GM03348 (cell line): ENCODE data around the gene SLC6A18.
"Not testable (repeated sequence)": the region's sequence is repeated elsewhere in the genome, so short reads cannot be mapped to it uniquely, and the experiment has no call there.

Source experiments
- DNase-seq: peaks from one replicate; pipeline ENCODE4 v3.0.0; 2012; ENCODE audit warnings: low spot score

SLC6A18 gene

DNA sequence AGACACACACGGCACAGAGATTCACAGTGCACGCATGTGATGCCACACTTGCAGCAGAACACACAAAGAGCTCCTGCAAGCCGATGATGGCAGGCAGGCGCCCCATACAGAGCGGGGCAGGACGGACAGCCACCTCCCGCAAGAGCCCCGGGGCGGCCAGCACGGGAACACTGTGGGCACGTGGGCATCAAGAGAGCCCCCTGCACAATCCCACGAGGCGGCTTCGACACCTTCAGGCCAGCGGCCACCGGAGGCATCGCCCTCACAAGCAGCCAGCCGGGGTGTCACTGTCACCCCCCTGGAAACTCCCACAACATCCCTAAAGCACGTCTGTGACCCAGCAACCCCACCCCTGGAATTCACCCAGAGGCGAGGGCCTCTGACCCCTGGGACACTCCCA lies 51.7 kb downstream of the SLC6A18 start:
- no peak for DNase-seq

DNA sequence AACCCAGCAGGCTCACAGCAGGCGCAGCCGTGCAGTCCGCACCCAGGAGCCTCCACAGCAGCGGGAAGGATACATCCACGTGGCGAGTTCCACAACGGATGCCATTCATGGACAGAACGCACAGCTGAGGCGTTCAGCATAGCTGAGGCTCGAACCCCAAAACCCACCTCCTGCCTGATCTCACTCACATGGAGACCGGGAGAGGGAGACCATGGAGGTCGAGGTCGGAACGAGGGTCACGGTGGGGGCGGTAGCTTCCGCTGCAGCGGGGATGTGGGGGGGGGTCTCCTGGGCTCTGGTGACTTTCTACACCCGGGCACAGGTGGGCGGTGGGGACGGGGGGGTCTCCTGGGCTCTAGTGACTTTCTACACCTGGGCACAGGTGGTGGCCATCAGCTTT lies 52.1 kb downstream of the SLC6A18 start:
- no peak for DNase-seq

DNA sequence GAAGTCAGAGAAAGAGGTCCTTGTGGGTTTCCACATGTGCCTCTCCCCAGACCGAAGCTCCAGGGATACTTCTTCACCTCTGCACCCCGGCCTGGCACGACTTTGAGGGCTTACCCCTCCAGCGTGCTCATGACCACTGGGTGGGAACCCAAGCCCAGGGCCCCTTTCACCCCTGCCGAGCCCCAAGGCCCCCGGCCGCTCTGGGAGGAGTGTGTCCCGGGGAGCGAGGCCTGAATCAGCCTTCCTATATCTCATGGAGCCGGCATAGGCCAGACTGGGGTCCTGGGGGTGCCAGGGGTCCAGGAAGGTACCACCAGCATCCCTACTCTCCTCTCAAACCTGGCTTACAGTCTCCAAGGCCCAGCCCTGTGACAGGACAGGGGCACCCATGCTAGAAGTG lies 52.6 kb downstream of the SLC6A18 start:
- no peak for DNase-seq

DNA sequence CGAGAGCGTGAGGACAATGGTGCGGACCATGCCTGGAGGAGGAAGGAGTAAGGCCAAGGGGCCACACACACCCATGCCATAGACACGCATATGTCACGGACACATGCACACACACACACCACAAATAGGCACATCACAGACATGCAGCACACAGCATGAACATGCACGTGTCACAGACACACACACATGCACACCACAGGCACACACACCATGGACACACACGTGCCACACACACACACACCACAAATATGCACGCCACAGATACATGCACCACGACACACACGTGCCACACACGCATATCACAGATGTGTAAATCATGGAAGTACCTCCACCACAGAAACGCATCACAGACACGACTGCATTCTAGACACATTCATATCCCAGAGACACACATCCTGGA lies 53.0 kb downstream of the SLC6A18 start:
- no peak for DNase-seq

DNA sequence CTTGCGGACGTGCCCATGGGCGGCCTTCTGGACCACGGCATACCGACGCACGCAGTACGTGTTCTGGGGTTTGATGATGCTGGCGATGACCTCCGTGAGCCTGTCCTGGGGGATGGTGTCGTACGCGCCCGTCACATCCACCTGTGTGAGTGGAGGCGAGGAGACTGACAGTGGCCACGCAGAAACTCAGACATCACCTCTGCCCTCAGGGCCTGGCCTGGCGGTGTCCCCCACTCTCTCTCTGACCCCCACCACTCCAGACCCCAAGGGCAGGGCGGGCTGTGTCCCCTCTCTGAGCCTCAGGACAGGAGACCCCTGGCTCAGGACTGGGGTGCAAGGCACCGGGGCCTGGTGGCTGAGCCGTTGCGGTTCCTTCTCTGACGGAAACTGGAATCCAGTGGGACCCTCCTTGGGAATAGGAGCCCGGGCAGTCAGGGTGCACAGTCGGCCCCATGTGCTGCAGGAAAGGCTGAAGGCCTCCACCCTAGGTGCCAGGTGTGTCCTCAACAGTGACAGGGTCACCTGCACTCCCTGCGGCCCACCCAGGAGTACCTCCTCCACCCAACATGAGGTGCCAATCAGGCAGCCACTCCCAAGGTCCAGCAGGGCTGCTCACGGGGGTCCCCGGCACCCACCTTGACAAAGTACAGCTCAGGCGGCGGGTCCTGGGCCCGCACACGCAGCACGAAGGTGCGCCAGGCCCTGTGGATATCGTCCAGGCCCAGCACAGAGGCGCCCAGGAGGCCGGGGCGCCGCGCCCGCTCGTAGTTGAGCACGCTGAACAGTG lies 53.7 kb downstream of the SLC6A18 start:
- no peak for DNase-seq

DNA sequence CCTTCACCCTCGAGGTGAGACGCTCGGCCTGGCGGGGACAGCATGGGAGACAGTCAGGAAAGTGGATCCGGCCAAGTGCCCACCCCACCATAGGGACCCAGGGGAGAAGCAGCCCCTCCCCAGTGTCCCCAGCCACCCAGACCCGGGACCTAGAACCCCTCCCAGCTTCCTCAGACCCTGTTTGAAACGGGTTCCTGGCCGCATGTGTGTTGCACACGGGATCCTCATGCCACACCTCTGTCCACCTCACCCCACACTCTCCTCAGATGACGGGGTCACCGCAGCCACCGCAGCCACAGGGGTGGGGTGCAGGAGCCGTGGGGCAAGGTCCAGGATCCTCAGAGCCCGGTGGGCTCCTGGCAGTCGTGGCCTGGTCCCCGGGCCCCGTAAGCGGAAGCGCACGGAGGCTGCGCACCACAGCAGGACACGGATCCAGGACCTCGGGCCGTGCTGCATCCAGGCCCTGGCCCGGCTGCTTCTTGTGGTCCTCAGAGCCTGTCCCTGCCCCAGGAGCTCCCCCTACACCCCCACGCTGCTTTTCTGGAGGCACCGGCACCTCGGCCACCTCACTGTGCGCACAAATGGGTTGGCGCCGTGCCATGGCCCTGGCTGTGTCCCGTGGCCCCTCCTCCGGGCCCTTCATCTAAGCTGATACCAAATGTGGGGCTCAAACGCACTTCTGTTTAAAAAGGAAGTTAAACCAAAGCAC lies 54.4 kb downstream of the SLC6A18 start:
- no peak for DNase-seq

DNA sequence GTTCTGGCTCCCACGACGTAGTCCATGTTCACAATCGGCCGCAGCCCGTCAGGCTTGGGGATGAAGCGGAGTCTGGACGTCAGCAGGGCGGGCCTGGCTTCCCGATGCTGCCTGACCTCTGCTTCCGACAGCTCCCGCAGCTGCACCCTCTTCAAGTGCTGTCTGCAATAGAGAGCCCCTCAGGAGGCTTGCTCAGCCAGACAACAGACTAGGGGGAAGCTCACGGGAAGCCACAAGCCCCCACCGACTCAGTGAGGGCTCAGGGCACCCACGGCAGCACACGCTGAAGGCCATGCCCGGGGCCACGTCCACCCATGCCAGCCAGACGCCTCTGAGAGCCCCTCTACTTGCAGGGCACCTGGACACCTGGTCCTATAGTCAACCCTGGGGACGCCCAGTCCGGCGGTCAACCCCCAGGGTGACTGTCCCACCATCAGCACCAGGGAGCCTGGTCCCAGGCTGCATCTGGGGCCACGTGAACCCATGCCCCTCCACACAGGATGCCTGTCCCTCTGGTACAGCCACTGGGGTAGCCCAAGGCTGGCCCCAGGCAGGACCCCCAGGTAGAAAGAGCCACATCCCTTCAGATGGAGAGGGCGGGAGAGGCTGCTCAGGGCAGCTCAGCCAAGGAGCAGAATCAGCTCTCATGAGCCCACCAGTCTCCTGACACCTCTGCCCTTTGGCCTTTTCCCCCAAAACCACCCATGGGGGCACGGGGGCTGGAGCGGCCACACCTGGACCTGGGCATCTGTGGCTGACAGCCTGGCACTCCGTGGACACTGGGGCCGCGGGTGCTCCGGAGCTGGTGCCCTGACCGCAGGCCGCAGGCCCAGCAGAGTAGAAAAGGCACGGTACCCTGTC lies 55.2 kb downstream of the SLC6A18 start:
- DNase-seq: no peak

DNA sequence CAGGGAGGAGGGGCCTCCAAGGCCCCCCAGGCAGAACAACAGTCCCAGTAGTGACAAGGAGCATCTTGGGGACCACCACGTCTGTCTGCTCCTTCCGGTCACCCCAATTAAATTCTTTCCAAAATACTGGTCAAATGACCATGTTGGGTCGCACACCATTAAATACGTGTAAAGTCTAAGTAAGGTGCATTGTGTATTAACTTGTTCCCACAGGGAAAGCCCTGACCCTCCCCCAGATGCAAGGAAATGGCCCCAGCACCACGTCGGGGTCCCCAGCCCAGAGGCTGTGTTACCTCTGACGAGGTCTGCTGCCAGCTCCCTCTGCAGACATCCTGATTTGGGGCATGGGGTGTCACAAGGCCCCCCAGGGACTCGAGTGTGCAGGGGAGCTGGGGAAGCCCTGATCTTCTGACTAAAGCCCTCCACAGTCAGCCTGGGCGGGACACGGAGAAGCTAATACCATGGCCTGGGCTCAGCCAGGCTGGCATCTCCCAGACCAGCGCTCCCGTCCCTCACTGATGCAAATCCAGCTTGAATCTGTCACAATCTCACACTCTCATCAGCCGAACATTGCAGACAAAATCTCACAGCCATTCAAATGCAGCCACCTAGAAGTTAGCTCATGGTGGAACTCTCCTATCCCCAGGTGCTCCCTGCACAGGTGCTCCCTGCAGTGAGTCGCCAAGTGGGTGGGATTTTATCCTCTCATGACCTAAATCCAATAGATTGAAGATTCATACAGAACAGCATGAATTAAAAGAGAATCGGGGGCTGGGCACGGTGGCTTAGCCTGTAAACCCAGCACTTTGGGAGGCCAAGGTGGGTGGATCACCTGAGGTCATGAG lies 56.1 kb downstream of the SLC6A18 start:
- no peak for DNase-seq

DNA sequence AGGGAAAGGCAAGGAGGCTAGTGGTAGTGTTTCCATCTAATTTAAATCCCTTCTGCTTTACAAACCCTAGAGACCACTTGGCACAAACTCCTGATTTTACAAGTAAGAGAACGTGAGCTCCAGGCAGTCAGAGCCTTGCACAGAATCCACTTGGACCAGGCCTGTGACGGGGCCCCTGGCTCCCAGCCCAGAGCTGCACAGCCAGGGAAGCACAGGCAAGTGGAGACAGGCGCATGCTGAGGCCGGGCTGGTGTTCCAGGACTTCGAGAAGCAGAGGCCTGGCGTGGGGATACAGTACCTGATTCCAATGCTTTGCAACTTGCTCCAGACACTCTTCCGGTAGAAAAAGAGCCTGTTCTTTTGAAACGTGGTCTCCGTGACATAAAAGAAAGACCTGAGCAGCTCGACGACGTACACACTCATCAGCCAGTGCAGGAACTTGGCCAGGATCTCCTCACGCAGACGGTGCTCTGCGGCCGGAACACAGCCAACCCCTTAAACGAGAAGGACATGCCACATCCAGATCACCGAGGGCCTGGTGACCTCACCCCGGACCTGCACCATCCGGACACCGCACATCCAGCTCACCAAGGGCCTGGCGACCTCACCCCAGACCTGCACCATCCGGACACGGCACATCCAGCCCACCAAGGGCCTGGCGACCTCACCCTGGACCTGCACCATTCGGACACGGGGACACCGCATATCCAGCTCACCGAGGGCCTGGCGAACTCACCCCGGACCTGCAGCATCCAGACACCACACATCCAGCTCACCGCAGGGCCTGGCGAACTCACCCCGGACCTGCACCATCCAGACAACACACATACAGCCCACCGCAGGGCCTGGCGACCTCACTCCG lies 57.2 kb downstream of the SLC6A18 start:
- no peak for DNase-seq

DNA sequence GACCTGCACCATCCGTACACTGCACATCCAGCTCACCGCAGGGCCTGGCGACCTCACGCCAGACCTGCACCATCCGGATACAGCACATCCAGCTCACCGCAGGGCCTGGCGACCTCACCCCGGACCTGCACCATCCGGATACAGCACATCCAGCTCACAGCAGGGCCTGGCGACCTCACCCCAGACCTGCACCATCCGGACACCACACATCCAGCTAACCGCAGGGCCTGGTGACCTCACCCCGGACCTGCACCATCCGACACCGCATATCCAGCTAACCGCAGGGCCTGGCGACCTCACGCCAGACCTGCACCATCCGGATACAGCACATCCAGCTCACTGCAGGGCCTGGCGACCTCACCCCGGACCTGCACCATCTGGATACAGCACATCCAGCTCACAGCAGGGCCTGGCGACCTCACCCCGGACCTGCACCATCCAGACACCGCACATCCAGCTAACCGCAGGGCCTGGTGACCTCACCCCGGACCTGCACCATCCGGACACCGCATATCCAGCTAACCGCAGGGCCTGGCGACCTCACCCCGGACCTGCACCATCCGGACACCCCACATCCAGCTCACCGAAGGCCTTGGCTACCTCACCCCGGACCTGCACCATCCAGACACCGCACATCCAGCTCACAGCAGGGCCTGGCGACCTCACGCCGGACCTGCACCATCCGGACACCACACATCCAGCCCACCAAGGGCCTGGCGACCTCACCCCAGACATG lies 58.0 kb downstream of the SLC6A18 start:
- DNase-seq: not testable (repeated sequence)

DNA sequence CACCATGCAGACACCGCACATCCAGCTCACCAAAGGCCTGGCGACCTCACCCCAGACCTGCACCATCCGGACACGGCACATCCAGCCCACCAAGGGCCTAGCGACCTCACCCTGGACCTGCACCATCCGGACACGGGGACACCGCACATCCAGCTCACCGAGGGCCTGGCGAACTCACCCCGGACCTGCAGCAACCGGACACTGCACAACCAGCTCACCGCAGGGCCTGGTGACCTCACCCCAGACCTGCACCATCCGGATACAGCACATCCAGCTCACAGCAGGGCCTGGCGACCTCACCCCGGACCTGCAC lies 58.5 kb downstream of the SLC6A18 start:
- DNase-seq: not testable (repeated sequence)

DNA sequence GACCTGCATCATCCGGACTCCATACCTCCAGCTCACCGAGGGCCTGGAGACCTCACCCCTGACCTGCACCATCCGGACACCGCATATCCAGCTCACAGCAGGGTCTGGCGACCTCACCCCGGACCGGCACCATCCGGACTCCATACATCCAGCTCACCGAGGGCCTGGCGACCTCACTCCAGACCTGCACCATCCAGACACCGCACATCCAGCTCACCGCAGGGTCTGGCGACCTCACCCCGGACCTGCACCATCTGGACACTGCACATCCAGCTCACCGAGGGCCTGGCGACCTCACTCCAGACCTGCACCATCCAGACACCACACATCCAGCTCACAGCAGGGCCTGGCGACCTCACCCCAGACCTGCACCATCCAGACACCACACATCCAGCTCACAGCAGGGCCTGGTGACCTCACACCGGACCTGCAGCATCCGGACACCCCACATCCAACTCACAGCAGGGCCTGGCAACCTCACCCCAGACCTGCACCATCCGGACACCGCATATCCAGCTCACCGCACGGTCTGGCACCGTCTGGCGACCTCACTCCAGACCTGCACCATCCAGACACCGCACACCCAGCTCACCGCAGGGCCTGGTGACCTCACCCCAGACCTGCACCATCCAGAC lies 59.3 kb downstream of the SLC6A18 start:
- DNase-seq: not testable (repeated sequence)

DNA sequence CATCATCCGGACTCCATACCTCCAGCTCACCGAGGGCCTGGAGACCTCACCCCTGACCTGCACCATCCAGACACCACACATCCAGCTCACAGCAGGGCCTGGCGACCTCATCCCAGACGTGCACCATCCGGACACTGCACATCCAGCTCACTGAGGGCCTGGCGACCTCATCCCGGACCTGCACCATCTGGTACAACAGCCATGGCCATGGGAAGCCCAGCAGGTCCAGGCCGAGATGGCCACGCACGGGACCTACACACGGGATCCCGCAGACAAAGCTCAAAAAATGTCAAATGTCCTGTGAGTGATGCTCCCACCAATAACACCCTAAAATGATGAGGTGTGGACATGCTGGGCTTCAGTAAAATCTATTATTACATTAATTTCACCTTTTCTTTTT lies 60.0 kb downstream of the SLC6A18 start:
- DNase-seq: no peak

DNA sequence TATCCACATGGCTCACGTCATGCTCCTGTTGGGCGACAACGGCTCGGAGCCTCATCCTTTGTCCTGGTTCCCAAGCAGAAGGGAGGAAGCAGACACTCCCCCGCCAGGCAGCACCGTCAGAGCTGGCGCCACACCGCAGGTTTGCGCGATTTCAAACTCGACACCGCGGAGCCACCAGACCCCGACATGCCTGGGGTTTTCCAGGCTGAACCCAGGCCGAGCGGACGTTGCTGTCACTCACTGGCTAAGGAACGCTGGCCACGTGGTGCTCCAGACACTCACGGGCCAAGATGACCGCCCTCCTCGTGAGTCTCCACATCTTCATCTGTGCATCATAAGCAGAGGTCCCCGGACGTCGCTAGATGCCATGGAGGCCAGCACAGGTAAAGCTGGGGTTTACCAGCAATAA lies 60.7 kb downstream of the SLC6A18 start:
- no peak for DNase-seq

DNA sequence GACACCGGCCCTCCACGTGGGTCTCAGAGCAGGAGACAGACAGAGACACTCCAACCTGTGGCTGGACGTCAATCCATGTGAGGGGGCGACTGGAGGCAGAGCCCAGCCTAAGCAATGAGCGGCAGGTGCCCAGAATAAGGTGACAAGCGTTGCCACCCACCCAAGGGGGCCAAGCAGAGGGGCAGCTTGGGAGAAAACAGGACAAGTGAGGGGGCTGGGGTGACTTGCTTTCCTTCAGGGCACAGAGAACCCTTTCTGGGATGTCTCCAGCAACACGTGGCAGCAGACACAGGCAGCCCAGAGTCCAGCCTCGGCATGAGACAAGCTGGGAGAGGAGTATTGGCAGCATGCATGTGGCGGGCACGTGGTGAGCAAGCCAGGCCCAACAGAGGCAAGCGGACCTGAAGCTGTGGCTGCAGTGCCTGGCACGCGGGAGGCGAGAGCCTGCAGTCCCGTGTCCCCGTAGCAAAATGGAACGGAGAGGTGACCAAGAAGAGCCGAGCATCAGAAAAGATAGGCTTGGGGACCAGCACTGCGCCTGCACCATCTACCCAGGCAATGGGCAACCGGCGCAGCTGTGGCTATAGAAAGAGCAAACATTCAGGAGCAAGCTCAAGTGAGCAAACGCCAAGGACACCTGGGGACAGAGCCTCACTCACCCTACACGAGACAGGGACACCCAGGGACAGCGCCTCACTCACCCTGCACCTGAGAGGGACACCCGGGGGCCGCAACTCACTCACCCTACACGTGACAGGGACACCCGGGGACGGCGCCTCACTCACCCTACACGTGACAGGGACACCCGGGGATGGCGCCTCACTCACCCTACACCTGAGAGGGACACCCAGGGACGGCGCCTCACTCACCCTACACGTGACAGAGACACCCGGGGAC lies 63.5 kb downstream of the SLC6A18 start:
- no peak for DNase-seq

DNA sequence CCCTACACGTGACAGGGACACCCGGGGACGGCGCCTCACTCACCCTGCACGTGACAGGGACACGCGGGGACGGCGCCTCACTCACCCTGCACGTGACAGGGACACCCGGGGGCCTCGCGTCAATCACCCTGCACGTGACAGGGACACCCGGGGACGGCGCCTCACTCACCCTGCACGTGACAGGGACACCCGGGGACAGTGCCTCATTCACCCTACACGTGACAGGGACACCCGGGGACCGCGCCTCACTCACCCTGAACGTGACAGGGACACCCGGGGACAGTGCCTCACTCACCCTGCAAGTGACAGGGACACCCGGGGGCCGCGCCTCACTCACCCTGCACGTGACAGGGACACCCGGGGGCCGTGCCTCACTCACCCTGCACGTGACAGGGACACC lies 64.4 kb downstream of the SLC6A18 start:
- not testable (repeated sequence) for DNase-seq

DNA sequence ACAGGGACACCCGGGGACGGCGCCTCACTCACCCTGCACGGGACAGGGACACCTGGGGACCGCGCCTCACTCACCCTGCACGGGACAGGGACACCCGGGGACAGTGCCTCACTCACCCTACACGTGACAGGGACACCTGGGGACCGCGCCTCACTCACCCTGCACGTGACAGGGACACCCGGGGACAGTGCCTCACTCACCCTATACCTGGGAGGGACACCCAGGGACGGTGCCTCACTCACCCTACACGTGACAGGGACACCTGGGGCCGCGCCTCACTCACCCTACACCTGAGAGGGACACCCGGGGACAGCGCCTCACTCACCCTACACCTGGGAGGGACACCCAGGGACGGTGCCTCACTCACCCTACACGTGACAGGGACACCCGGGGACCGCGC lies 65.8 kb downstream of the SLC6A18 start:
- not testable (repeated sequence) for DNase-seq

DNA sequence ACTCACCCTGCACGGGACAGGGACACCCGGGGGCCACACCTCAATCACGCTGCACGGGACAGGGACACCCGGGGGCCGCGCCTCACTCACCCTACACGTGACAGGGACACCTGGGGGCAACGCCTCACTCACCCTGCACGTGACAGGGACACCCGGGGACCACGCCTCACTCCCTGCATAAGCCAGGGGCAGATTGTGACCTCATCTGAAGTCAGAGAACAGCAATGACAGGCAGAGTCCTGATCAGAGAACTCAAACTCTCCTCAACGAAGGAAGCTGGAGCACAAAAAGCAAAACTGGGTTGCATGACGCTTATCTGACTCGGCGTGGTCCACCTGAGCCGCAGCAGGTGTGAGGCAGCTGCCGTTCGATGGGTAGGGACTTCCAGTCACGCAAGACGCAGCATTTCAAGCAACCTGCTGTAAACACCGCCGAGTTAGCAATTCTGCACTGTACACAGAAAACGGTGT lies 66.5 kb downstream of the SLC6A18 start:
- no peak for DNase-seq

DNA sequence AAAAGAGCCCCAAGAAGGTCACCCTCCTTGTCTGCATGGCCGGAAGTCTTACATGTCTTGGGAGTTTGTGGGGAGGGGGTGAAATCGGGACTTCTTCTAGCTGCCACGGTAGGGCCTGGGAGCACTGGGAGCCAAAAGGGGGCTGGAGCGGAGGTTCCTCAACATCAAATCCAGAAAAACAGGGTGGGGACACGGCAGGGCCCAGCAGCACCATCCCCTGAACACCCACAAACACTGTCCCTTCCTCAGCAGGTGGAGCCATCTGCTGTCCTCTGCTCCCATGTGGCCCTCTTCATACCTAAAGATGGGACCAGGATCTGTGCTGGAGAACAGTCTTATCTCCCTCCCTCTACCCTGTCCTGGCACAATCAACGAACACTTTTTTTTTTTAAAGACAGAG lies 67.0 kb downstream of the SLC6A18 start:
- no peak for DNase-seq
